Left renal pelvis (tissue), 4 donors: ENCODE data around the gene AQP12B. TPM values are rescaled to one million over a fixed set of nuclear protein-coding genes. Genes with fewer than 3 reads are reported as not detected.
"Not testable (repeated sequence)": the region's sequence is repeated elsewhere in the genome, so short reads cannot be mapped to it uniquely, and the experiment has no call there.

Experiments used
- DNase-seq, 4 donors: peaks; one replicate each; pipeline ENCODE4 v3.0.0-alpha.2; 2013; ENCODE audit warnings: low read depth in 4 of 4, low spot score in 3 of 4
- polyA plus RNA-seq, 4 donors: library from polyadenylated mRNA; unstranded; fragments of 120-200 nt; gene quantifications; one replicate each; pipeline ENCODE4 v1.2.1, GENCODE V29; 2013; ENCODE audit not compliant: insufficient read length in 4 of 4

The AQP12B gene
- polyA plus RNA-seq, 4 donors = 0.17 to 2.5 (median 0.26) TPM

DNA sequence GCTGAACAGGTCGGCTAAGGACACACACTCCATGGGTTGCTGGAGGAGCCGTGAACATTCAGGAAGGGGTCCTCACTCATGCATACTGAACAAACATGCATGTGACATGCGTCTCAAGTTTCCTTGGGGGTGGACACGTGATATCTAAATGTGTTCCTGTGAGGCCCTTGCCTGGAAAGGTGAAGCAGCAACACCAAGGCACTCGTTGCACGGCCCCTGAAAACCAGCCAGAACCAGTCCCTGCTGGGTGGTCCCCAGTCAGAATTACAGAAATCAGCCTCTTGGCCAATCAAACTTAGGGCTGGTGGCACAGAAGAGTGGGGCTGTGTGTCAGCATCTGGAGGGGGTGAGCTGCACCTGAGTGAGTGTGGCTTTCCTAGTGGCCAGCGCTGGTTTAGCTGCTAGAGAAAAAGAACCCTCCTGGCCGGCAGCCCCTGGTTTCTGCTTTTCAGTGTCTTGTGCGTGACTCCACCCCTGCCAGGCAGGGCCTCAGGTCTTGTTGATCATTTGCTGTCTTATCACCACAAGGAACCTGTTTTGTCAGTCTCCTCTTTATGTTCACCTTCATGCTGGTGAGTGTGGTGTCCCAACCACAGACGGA lies 3.2 kb upstream of the AQP12B start:
- DNase-seq = peak; percentile 60 to 81 (median 62)

- DNase-seq = not testable (repeated sequence)
These were observed 1.5 kb upstream of the AQP12B start for GRCh38 chr2:240683980-240684728.

DNA sequence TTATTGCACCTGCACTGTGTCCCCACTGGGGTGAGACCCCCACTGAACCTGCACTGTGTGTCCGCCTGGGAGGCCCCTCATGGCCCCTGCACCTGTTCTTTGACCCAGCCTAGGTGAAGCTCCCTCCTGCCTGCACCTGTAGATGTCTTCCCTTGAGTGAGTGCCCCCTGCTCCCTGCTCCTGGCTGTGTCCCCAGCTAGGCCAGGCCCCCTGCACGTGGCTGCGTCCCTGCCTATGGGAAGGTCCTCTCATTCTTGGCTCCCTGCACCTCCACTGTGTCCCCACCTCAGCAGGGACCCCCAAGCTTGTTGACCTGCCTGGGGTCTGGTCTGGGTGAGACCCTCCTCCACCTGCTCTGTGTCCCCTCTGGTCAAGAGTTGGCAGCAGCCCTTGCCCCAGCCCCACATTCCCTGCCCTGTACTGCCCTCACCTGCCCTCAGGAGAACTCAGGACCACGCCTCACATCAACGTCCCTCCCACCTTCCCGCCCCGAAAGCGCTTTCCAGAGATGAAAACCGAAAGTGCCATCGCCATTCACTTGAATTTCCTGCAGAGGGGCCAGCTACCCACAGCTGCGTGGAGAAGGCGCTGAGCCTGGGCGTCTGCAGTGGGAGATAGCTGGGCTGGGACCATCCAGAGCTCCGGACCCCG lies 769 bp upstream of the AQP12B start:
- DNase-seq = not testable (repeated sequence)

DNA sequence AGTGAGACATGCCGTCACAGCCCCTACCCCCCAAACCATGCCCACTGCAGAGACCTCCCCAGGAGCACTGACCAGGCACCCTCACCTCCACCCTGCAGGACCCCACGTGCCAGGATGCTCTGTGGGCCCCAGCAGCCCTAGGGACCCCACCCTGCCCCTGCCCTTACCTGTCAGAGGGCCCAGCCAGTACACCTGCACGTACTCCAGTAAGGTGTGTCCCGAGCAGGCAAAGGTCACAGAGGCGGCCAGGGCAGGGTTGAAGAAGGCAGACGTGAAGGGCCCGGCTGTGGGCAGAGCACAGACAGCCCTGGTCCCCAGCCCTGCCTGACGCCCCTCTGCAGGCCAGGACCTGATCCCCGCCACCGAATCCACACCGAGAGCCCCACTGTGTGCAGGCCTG lies 2.5 kb downstream of the AQP12B start:
- not testable (repeated sequence) for DNase-seq

GRCh38 chr2:240678909-240679308 lies 3.8 kb downstream of the AQP12B start:
- DNase-seq = not testable (repeated sequence)

DNA sequence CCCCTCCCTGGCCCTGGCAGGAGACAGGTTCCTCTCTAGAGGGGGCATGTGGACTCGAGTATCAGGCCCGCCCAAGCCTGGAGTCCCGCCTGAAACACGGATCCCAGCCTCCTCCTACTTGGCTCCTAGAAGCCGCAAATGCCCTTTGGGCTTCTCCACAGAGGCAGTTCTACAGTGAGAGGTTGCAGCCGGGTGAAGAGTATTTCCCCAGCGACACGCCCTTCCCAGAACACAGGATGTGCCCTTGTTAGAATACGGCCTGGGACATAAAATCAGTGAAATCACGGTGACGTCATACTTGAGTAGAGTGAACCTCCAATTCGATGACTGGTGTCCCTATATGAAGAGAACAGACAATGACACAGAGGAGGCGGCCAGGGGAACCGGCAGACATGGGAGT lies 4.6 kb downstream of the AQP12B start:
- DNase-seq = not testable (repeated sequence)

DNA sequence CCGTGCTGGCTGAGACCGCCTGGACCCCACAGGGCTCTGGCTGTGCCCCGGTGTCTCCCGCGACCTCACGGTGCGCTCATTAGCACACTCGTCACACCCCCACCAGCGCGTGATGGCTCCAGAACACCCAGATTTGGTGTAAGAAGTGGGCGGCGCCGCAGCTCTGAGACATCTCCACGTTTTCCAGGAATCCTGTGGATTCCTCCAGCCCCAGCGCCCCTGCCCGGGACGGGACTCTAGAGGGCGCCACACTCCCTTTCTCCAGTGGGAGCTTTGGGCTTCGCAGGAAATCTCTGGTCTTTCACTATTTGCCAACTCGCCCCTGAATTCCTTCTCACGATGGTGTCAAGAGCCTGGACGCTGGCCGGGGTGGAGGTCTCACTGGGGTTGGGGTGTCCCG lies 7.3 kb downstream of the AQP12B start:
- DNase-seq = not testable (repeated sequence)

DNA sequence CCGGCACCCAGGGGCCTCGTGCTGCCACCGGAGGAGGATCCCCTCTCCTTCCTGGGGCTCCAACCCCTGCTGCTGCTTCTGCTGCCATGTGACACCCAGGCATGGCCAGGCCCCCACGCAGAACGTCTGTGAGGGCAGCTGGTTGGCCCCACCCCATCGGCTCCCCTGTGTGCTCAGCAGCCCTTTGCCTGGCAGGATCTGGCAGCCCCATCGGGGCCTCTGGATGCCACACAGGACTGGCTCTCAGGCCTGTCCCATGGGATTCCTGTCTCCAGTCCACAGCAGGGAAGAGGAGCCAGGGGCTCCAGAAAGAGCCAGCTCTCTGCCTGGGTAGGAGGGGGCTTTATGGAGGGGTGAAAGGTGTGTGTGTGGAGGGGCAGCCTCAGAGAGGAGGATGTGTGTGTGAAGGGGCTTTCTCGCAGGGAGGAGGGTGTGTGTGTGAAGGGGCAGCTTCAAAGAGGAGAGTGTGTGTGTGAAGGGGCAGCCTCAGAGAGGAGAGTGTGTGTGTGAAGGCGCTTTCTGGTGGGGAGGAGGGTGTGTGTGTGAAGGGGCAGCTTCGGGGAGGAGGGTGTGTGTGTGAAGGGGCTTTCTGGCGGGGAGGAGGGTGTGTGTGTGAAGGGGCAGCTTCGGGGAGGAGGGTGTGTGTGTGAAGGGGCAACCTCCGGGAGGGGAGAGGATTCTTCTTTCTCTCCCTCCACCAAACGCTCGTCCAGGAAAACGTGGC lies 8.1 kb downstream of the AQP12B start:
- not testable (repeated sequence) for DNase-seq

DNA sequence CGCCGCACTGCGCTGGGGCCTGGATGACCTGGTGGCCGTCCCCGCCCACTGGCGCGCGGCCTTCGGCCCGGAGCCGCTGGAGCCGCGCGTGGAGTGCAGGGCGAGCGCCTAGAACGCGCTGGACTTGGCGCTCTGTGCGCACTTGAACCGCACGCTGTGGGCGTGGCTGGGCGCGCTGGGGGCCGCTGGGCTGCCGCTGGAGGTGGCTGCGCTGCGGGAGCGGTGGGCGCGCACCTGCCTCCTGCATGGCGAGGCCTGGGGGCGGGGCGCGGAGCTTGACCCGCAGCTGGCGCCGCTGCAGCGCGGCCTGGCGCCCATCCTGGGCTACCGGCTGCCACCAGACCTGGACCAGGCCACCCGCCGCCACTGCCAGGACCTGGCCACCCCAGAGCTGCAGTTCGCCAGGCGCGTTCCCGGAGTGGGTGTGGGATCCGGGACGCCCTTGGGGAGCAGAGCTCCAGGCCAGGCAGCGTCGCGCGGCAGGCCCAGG lies 9.9 kb downstream of the AQP12B start:
- DNase-seq = no peak

GRCh38 chr2:240672076-240672700 lies 10.5 kb downstream of the AQP12B start:
- DNase-seq = no peak

DNA sequence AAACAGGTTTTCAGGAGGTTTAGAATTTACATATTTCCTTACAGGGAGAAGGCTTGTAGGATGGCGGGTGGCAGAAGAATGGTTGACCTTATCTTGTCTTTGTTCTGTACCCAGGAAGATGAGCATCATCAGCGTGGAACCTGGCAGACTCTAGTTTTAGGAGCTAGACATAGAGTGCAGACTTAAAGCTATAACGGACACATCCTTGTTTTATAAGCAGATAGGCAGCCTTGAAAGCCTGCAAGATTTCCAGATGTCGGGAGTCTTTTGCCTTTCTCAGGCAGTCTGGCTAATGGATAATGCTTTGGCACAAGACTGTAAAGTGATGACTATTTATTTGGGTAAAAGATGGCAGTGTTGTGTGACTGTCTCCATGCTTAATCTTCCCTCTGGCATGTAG lies 11.7 kb downstream of the AQP12B start:
- DNase-seq = no peak

- DNase-seq = no peak
These were observed 12.3 kb downstream of the AQP12B start for GRCh38 chr2:240670402-240670801.

DNA sequence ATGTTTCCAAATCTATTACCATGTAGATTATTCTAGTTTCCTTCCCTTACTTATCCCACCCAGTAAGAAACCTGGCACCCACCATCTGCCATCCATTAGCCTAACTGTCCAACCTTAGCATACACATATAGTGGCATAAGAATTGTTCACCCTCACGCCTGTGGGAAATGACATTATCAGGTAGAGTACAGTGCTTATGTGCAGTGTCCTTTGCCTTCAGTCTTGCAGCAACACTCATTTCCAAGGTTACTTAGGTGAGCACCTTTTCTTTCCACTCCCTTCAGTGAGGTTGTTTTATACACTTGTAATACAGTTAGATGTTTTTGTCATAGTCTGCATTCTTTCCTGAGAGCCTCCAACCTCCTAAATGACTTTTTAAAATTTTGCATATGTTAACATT lies 18.1 kb downstream of the AQP12B start:
- DNase-seq = no peak

GRCh38 chr2:240663546-240664190 lies 19.0 kb downstream of the AQP12B start:
- DNase-seq = no peak

DNA sequence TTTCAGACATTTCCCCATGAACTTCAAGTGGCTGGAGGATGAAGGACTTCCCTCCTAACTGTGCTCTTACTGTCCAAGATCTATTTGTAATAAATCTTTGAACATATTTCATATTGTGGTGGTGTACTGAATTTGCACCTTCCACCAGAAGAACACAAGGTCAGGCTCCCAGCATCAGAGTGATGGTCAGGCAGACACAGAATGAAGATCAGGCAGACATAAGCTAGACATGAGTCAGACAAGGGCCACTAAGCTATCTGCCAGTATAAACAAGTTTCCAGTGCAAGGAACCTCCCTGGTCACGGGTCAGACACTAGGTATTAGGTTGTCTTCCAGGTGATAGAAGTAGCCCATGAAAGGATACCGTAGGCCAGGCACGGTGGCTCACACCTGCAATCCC lies 20.0 kb downstream of the AQP12B start:
- DNase-seq = no peak

GRCh38 chr2:240659883-240660282 lies 22.8 kb downstream of the AQP12B start:
- not testable (repeated sequence) for DNase-seq

DNA sequence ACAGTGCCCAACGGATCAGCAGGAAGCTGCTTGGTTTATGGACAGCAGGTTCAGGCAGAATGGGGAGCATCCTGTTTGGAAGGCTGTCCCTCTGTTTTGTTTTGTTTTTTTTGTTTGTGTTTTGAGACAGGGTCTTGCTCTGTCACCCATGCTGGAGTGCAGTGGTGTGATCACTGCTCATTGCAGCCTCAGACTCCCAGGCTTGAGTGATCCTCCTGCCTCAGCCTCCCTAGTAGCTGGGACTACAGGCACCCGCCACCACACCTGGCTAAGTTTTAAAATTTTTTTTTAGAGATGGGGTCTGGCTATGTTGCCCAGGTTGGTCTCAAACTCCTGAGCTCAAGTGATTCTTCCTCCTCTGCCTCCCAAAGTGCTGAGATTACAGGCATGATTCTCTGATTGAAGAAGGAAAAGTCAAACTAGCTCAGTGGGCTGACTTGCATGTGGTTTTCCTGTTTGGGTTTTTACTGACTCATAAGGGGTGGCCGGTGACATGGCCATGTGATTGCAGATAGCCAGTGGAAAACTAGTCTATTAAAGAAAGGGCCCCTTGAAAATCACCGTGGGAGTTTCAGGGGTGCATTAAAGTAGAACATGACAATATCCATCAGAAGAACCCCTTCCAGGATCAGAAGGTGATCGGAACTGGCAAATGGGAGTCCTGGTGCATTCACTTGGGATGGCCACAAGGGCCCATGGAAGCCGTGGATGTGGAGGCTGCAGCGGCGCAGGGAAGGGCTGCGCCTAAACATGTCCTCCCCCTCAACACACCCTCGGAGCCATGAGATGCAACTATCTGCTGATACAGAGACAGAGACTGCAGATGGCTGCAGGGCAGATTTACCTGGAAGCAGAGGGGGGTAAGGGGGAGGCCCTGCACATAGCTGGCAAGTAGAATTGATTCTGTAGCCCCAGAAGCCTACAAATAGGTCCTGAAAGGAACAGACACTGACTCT lies 26.5 kb downstream of the AQP12B start:
- DNase-seq = no peak

DNA sequence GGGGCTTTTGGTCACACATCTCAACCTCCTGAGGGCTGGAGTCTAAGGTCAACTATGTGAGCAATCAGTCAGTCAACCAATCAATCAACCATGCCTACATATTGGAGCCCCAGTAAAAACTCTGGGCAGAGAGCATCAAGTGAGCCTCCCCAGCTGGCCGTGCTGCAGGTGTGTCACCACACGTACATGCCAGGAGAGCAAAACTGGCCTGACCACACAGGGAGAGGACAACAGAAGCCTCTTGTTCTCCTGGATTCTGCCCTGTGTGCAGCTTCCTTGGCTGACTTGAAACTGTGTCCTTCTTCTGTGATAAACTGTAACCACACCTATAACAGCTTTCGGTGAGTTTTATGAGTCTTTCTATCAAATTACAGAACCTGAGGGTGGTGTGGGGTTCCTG lies 31.5 kb downstream of the AQP12B start:
- DNase-seq = no peak
